ENCODE results near the gene MRPL34. TPM values are rescaled to one million over a fixed set of nuclear protein-coding genes. Genes with fewer than 3 reads are reported as not detected.

The MRPL34 gene
- total and polyA plus RNA-seq, 2 experiments from 2014 or later, result 184 to 274 TPM

DNA sequence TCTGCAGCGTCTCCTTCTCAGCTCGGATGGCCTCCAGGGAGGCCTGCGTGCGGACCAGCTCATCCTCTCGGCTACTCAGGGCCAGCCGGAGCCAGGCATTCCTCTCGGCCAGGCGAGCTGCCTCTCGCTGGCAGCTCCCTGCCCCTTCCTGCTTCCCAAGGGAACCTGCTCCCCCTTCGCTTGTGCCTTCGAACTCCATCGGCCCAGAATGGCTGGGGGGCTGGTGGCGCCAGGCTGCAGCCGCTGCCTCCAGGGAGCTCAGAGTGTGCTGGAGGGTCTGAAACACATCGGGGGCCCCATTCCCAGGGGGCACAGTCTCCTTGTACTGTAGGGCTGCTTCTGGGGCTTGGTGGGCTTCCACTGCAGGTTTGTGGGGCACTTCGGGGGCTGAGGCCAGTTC is 43.1 kb upstream of the MRPL34 start:
- H3K27ac ChIP-seq, result no peak overlapping the region
- TF ChIP-seq, protein P1, sequence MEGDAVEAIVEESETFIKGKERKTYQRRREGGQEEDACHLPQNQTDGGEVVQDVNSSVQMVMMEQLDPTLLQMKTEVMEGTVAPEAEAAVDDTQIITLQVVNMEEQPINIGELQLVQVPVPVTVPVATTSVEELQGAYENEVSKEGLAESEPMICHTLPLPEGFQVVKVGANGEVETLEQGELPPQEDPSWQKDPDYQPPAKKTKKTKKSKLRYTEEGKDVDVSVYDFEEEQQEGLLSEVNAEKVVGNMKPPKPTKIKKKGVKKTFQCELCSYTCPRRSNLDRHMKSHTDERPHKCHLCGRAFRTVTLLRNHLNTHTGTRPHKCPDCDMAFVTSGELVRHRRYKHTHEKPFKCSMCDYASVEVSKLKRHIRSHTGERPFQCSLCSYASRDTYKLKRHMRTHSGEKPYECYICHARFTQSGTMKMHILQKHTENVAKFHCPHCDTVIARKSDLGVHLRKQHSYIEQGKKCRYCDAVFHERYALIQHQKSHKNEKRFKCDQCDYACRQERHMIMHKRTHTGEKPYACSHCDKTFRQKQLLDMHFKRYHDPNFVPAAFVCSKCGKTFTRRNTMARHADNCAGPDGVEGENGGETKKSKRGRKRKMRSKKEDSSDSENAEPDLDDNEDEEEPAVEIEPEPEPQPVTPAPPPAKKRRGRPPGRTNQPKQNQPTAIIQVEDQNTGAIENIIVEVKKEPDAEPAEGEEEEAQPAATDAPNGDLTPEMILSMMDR (IDR thresholded peaks at IDR 0.05; ENCODE audit: low read depth, low read length), result no peak
- H3K27me3 ChIP-seq, result no peaks in the 10 kb centered on the region

DNA sequence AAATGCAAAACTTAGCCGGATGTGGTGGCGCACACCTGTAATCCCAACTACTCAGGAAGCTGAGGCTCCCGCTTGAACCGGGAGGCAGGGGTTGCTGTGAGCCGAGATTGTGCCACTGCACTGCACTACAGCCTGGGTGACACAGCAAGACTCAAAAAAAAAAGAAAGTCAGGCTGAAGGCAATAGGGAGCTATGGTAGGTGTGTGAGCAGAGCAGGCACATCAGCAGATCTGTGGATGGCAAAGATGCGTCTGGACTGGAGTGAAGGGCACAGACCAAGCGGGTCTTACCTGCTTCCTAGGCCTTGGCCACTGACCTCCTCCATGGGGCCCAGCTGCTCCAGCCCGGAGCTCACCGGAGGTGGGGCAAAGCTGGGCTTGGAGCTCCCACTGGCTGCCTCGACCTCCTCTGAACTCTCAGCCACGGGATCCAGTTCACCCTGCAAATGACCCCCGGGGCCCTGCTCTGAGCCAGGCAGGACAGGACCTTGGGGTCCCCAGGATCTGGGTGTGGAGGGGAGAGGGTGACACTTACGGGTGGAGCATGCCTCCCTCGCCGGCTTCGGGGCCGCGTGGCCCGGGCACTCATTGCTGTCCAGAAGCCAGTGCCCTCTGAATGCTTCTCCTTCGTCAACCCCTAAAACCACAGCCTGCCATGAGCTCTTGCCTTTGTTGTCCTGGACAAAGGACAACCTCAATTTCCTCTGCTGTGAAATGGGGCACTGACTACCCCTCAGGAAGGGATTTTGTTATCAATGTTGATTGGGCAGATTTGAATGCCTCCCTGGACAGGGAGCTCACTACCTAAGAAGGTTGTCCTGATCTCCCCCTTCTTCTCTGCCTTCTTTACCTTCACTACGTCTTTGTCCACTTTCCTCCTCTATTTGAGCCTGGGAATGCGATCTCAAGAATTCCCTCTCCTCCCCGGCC is 41.7 kb upstream of the MRPL34 start:
- Histone ChIP-seq H3K4me1 (ENCODE audit: low read depth) (peaks cover 3% of the 10 kb centered on the region), H3K4me3 (no peak overlapping the region), H3K27ac (no peak overlapping the region), H3K9me3 (ENCODE audit: low read depth) (no peaks in the 10 kb centered on the region), H3K36me3 (no peaks in the 10 kb centered on the region), H3K27me3 (no peaks in the 10 kb centered on the region)
- DNase-seq (ENCODE audit: low read depth in 1 of 2, low spot score in 1 of 2), result no peak
- TF ChIP-seq, protein P1 (IDR thresholded peaks at IDR 0.05; ENCODE audit: low read depth, low read length), result no peak

More for the DNA sequence above, 43.1 kb upstream of the MRPL34 start:
- Histone ChIP-seq H3K36me3 (no peaks in the 10 kb centered on the region), H3K9me3 (ENCODE audit: low read depth) (no peaks in the 10 kb centered on the region), H3K4me3 (no peak overlapping the region), H3K4me1 (ENCODE audit: low read depth) (no peaks in the 10 kb centered on the region)
- no peak for DNase-seq (ENCODE audit: low read depth in 1 of 2, low spot score in 1 of 2)

DNA sequence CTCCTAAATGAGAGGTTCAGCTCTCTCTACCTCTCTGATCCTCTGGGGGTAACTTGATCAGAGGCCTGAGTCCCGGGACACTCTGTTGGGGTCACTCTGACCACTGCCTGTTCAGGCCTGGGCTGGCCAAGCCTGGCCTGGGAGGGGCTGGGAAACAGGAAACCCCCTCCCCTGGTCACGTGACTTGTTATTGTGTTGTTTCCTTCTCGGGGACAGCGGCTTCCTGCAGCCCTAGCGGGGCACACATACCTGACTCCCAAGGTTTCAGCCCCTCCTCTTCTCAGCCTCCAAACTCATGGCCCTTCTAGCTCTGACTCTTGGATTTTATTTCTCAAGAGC is 41.1 kb upstream of the MRPL34 start, which contains the start of gene USHBP1:
USHBP1 (minus strand) TSS at position 105 of the 339 bp plus-strand sequence. CDS start 446 bp downstream, outside the sequence.
- Histone ChIP-seq H3K27ac (no peak within 1 kb of the TSS), H3K4me1 (ENCODE audit: low read depth) (peaks cover 3% of the 10 kb centered on the region), H3K9me3 (ENCODE audit: low read depth) (no peaks in the 10 kb centered on the region), H3K27me3 (no peaks in the 10 kb centered on the region), H3K36me3 (no peaks in the 10 kb centered on the region), H3K4me3 (no peak within 1 kb of the TSS)
- TF ChIP-seq, protein P1 (IDR thresholded peaks at IDR 0.05; ENCODE audit: low read depth, low read length), result no peak
- DNase-seq (ENCODE audit: low read depth in 1 of 2, low spot score in 1 of 2), result no peak

DNA sequence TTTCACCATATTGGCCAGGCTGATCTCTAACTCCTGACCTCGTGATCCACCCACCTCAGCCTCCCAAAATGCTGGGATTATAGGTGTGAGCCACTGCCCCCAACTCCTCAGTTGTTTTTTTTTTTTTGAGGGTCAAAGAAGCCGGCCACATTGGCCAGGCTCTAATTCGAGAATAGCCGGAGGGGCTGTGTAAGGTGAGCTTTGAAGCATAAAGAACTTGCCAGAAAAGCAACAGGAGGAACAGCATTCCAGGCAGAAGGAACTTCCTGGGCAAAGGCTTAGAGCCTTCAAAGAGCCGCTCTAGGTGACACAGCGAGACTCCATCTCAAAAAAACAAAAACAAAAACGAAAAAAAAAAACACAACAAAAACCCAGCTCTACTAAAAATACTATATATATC is 39.6 kb upstream of the MRPL34 start:
- H3K36me3 ChIP-seq, result peaks cover under 1% of the 10 kb centered on the region
- H3K27ac ChIP-seq, result no peak overlapping the region
- H3K4me1 ChIP-seq (ENCODE audit: low read depth), result peaks cover 3% of the 10 kb centered on the region
- TF ChIP-seq, protein P1 (IDR thresholded peaks at IDR 0.05; ENCODE audit: low read depth, low read length), result no peak
- H3K9me3 ChIP-seq (ENCODE audit: low read depth), result no peaks in the 10 kb centered on the region
- H3K27me3 ChIP-seq, result no peaks in the 10 kb centered on the region
- no peak overlapping the region for H3K4me3 ChIP-seq
- no peak for DNase-seq (ENCODE audit: low read depth in 1 of 2, low spot score in 1 of 2)

DNA sequence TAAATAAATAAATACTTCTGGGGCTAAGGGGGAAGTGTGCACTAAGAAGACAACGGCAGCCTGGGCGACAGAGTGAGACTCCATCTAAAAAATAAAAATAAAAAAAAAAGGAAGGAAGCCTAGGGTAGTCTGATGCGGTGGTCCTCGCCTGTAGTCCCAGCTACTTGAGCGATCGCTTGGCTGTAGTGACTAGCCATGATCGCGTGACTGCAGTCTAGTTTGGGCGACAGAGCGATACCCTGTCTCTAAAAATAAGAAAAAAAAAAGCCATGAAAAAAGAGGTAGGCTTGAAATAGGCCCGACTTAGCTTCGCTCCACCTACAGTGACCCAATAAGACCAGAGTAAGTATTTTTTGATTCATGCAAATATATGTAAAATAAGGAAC is 39.1 kb upstream of the MRPL34 start:
- no peaks in the 10 kb centered on the region for H3K27me3 ChIP-seq
- peaks cover 3% of the 10 kb centered on the region for H3K4me1 ChIP-seq (ENCODE audit: low read depth)
- no peak for DNase-seq (ENCODE audit: low read depth in 1 of 2, low spot score in 1 of 2)
- H3K36me3 ChIP-seq, result peaks cover 6% of the 10 kb centered on the region
- no peaks in the 10 kb centered on the region for H3K9me3 ChIP-seq (ENCODE audit: low read depth)
- no peak overlapping the region for H3K27ac ChIP-seq
- TF ChIP-seq, protein P1 (IDR thresholded peaks at IDR 0.05; ENCODE audit: low read depth, low read length), result no peak
- H3K4me3 ChIP-seq, result no peak overlapping the region

Measured in cardiac muscle cell (in vitro differentiated cells and primary cell).